OCI-M2 (cell line): ENCODE measurements around the gene ACTR3.

Experiments used
- DNase-seq: peaks from one replicate; lab custom pipeline; 2025; ENCODE audit not compliant: unreplicated experiment; lab: John Stamatoyannopoulos, UW

The ACTR3 gene

DNA sequence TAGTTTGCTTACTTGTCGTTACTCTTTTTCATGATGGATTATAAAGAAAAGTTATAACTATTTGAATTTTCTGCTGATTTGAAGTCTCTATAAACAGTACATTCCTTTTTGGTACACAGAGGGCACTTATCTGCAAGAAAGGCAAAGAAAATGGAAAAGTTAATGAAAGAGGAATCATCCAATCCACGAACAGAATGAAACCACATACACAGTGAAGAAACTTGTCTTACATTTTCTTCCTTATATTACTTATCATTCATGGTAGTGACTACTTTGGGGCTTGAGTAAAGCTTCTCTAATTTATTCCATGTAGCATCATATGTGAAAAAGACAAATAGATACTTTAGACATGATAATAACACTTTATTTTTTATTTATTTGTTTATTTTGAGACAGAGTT lies 14.8 kb upstream of the ACTR3 start:
- no peak for DNase-seq

DNA sequence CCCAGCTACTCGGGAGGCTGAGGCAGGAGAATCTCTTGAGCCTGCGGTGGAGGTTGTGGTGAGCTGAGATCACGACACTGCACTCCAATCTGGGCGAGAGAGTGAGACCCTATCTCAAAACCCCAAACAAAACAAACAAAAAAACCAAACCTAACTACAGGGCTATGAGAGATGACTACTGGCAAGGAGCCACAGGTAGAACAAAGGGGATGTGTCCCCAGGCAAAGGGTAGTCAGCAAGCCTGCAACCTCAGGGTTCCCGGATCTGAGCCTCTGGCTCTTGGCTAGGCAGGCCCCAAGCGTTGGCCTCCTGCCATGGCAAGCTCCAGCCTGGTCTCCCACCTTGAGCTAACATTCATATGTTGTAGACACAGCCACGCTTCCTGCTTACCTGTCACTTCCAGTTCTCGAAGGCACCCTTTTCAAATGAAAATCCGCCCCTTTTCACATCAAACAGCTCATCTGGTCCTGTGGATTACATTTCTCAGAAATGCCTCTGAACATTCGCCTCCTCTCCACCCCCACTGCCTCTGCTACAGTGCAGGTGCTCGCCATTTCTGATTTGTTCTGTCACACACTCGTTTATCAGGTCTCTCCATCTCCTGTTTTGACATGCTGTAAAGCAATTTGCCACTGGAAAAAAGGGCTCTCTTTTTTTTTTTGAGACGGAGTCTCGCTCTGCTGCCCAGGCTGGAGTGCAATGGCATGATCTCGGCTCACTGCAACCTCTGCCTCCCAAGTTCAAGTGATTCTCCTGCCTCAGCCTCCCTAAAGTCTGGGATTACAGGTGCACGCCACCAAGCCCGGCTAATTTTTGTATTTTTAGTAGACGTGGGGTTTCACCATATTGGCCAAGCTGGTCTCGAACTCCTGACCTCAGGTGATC lies 13.1 kb upstream of the ACTR3 start:
- DNase-seq: no peak

DNA sequence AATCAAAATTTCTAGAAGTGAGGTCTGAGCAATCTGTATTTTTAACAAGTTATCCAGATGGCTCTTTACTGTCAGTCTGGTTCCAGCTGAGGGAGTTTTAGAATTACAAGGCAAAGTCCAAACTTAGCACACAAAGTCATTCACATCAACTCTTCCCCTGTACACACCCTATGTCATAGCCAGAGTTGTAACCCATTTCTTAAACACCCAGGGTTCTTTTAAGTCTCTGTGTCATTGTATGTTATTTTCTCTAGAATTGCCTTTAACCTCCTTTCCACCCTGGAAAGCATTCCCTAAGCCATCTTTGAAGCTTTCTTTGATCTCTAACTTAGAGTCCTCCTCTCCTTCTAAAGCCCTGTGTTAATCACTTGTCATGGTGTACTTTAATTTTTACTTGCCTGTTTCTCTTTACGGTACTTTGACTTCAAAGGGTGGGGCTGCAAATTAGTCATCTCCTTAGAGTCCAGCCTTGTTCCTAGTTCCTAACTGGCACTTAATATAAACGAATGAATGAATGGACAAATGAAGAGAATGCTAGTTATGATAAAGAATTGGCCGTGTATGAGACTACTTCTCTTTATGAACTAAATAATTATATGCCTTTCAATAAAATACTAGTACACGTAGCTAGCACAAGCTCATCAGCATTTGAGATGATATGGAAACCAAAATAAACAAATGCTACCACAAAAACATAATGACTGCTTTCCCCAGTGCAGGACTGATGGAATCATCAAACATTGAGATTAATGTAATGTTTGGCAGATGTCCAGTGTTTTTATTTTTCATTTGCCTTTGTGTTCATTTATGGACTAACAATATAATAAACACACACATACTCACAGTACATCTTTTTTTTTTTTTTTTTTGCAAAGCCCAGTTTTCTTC lies 11.9 kb upstream of the ACTR3 start:
- no peak for DNase-seq

DNA sequence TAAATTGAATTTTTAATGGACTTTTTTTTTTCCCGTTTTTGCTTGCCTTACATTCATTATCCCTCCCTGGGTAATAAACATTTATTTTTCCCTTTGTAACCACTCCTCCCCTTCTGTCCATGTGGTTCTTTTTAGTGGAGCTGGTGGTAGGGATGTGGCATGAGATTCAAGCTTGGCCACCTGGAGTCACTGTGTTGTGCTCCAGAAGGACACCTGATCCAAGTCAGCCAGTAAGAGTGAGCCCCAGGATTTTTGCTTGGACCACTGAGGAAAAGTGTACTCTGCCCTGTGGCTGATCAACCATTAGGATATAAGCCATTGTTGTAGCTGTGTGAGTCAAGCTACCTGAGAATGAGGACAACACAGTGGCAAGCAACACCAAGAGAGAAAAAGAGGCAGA lies 11.1 kb upstream of the ACTR3 start:
- no peak for DNase-seq

DNA sequence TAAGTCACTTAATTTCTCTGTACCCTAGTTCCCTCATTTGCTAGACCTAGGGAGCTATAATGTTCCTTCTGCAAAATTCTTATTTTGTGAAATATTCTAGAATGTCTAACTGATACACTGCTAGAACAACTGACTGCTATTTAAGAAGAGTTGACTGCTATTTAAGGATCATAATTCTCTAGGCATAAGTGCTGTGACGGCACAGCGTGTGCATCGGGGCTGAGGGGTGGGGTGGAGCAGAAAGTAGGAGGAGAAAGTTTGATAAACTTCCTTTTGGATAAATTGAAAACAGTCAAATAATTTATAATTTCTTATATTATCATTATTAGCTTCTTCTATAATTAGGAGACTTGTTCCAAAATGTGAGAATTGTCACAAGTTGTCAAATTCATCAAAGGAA lies 10.4 kb upstream of the ACTR3 start:
- no peak for DNase-seq

DNA sequence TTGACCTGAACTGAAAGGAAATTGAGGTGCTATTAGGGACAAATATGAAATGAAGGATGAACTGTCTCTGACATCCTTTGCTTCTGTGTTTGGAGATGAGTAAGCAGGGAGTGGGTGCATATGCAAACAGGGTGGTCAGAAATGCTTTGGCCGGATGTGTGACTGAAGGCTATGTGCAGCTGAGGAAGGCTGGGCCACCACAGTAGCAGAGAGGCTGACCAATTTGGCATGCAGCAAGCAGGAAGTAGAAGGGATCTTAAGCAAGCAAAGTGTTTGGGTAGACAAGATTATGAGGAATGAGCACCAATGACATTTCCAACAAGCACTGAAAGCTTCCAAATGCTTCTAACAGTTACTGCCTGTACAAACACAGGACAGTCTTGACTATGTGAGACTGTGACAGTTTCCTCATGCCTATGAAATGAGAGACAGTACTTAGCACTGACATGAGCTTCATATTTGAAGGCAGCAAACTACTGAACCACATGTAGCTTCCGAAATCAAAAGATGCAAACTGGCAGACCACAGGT lies 3.3 kb upstream of the ACTR3 start:
- no peak for DNase-seq

DNA sequence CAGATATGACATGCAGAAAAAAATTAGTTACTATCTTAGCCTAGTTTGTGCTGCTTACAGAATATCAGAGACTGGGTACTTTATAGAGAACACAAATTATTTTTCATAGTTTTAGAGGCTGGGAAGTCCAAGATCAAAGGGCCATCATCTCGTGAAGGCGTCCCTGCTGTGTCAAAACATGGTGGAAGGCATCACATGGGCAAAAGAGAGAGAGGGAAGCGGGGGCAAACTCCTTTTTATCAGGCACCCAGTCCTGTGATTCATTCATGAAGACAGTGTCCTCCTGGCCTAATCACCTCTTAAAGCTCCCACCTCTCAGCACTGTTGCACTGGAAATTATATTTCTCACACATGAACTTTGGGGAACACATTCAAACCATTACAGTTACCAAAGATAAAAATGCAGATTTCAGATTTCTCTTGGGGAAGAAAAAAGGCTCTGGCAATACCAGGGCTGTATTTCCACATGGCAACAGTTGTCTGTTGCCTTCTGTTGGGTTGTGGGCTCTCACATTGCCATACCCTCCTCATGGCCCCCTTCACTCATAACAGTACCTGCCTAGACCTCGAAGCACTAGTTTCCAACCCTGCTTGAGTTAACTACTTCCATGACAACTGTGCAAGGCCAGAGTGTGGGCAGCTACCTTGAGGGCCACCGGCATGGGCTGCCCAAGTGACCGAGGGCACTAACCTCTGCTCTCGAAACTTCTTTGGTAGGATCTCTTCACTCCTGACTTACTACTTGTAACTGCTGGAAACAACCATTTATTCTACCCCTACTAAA lies 2.7 kb upstream of the ACTR3 start:
- DNase-seq: no peak

DNA sequence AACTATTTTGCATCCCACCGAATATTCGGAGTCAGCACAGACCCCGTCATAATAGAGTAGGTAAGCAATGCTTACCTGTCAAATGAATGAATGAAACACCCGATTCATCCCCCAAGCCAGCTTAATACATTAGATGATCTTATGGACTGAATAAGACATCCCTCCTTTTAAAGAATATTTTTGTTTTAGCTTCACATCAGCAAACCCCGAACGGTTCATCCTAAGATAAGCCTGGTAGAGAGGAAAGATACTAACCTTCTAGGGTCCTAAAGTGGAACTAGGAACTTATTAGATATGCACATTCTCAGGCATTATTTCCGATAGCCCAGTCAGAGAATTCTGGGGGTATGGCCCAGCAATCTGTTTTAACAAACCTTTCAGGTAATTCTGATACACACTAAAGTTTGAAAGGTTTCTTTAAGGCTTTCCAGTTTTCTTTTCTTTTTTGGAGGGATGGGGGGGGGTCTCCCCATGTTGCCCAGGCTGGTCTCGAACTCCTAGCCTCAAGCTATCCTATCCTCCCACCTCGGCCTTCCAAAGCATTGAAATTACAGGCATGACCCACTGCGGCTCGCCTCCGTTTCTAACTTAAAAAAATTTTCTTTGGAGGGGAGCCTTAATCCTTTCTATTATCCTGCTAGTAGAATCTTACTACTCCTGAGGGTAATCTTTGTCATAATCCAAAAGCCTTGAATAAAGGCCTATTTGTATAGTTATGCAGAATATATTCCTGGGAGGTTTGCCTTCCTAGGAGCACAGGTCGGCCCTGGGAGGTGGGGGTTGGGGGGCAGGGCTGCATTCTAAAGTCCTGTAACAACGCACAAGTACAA lies 1.0 kb upstream of the ACTR3 start:
- no peak for DNase-seq

DNA sequence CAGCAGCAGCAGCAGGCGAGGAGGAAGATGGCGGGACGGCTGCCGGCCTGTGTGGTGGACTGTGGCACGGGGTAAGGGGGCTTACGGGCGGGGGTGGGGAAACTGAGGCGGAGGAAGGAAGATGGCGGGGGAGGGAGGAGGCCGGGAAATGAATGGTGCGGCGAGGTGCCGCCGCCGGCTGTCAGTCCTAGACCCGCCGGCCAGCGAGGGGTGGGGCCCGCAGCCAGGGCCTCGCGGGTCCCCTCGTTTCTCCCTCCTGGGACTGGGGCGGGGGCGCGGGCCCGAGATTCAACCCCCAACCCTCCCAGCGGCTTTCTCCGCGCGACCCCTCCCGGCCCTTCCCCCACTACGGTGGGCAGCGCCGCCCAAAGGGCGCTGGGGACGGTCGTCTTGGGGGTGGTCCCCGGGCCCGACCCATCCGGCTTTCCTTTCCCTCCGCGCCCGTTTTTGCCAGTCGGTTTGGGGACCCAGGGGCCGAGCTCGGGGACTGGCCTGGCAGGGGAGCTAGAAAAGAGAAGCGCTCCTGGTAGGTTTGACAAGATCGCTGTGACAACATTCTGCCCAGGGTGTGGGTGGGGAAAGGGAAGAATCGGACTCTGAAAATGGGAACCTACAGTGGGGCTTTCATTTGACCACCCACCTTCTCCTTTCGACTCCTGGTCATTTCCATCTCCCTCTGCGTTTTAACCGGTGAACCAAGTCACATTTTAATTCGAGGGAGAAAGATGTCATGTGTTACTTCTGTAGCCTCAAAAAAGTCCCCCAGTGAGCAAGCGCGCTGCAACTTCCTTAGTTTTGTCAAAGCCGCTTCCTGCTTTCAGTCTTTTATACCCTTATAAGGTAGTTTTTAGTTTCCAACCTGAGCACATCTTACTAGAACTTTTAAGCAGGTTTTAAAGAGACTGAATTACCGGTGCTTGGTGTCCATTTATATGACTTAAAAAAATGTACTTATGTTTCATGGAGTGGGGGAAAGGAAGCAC lies 655 bp downstream of the ACTR3 start:
- peak; percentile 16 for DNase-seq

DNA sequence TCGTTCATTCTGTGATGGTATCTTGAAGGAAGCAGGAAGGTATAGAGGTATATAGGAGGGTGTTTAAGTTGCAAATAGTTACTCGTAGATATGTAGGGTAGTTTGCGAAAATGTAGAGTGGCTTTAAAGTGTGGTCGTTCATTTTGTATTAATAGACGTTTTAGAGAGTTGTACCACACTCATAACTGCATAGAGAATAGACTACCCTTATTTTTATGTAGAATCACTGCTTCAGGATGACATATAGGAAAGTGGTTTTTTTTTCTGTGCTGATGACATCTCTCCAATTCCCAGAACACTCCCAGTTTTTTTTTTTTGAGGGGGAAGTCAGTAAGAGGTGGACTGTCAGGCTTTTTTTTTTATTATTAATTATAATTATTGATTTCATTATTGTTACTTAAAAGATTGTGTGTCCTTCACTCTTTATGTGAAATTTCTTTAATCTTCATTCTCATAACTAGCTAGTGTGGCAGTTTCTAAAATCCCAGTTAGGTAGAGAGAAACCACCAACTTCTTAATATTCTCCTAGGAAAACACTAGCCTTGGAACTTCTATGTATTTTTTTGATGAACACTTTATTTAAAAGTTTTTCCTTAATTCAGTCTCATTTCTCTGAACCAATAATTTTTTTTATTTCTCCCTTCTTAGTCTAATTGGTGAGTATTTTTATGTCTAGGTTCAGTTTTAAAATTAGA lies 1.5 kb downstream of the ACTR3 start:
- no peak for DNase-seq

DNA sequence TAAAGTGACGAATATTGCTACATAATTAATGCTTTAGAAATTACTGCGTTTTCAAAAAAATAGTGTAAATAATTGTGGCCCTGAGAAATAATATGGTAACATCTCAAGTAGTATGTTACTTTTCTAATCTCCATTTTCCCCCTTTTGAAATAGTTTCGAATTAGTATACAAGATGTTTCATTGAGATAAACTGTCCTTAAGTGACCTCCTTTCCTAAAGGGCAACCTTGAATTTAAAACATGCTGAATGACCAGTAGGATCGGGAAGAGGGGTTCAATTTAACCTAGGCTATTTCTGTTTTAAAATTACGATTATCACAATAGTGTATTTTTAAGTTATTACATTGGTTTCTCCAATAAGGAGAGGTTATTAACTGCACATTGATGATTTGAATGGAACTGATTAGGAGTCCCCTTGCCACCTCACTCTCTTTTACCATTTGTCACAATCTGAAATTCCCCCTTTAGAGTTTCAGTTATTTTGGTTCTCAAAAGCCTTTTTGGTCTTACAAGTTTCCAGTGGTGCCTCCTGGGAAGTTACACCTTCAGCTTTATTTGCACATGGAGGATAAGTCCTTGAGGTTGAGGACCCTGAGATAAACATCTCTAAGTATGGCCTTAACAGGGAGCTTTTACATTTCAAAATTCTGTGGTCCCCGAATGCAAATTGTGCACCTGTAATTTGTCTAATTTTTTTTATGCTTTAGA lies 2.3 kb downstream of the ACTR3 start:
- no peak for DNase-seq

DNA sequence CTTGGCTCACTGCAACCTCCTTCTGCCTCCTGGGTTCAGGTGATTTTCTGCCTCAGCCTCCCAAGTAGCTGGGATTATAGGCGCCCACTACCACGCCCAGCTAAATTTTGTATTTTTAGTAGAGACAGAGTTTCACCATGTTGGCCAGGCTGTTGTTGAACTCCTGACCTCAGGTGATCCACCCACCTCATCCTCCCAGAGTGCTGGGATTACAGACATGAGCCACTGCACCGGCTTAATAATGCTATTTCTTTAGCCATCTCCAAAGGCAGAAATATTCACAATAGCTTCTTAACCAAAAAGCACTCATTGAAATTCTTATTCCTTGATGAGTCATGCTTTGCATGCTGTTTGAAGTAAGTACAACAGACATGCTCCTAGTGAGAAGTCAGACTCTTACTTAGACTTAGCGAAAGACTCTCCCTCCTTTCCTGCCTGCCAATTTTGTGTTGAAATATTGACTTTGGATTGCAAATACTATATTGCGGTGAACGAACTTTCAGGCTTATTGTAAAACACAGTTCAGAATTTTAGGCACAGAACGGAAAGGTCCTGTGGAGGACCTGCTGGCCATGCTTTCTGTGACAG lies 4.4 kb downstream of the ACTR3 start:
- DNase-seq: no peak

DNA sequence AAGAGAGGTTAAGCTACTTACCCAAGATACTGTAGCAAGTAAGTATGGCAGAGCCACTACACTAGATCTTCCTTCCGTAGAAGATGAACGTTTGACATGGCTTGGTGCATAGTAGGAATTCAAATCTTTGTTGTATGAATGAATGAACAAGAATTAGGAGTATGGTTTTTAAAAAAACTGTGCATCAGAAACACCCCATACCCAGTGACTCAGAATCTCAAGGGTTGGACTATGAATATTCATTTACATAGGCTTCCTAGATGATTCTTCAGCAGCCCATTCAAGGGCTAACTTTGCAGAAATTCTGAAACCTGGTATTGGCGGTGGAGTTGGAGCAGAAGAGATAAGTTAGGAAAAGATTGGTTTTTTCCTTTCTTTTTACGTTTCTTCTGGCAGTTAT lies 5.4 kb downstream of the ACTR3 start:
- no peak for DNase-seq

DNA sequence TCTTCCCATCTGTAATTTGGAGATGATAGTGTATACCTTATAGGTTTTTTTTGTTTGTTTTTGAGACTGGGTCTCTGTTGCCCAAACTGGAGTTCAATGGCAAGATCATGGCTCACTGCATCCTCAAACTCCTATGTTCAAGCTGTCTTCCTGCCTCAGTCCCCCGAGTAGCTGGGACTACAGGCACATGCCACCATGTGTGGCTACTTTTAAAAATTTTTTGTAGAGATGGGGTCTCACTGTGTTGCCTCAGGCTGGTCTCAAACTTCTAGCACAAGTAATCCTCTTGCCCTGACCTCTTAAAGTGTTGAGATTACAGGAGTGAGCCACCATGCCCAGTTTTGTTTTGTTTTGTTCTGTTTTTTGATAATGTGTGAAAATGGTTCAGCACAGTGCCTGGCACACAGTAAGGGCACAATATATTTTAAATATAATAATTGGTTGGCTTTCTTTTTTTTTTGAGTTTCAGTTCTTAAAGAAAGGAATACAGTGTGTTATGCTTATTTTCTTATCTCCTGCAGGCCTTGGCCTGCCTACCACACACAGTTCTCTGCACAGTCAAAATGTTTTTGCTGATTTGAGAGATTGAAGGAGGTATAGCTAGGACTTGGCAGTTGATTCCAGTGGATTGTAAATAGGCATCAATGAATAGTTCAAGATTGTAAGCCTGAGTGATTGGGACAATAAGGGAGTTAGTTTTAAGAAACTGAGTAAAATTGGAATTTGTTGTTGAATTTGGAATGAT lies 6.1 kb downstream of the ACTR3 start:
- DNase-seq: no peak

DNA sequence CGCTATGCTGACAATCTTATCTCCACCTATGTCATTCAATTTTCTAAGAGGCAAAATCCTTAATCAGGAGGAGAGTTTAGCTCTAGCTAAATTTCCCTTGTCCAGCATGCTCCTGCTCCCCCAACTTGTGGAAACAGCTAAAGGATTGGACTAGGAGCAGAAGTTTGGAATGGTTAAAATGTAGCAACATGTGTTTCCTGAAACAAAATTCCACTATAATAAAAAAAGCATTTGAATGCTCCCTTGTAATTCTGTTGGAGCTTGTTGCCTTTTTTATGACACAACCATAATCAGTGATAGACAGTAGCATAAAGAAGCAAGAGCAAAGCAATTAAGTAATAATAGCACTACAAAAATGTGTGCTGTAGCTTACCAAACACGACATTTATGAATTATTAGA lies 6.9 kb downstream of the ACTR3 start:
- DNase-seq: no peak

DNA sequence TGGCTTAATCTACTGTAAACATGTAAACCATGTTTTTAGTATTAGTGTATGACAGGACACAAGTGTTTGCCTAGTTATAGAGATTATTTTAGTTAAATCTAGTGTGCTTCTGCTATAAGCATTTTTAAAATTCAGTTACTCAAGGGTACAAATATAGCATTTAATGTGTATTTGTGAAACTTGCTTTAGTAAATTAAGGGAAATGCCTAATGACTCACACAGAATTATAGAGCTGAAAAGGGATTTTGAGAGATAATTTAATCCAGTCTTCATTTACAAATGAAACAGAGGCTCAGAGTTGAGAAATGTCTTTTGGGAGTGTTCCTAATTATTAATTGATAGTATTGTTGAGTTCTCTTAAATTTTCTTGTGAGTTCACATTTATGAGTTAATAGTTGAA lies 8.2 kb downstream of the ACTR3 start:
- no peak for DNase-seq

DNA sequence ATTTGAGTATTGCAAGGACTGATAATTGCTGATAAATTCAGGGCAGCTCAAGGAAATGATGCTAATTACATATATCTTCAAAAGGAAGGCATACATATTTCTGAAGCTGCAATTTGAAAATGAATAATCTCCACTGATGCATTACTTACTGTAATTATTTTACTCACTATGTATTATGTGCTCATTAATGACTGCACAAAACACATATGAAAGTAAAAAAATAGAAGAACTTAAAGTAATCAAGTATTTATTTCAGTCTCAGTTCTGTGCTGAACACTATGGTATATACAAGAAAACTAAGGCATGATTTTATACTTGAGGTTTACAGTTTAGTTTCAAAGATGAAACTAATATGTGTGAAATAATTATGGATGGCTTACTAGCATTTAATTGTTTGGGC lies 9.3 kb downstream of the ACTR3 start:
- no peak for DNase-seq
